Omental fat pad (tissue), 4 donors: Measurements from ENCODE around the gene MVB12B. TPM values are rescaled to one million over a fixed set of nuclear protein-coding genes. Genes with fewer than 3 reads are reported as not detected.

Experiments
- ATAC-seq: fragments of 150-250 bp; one replicate; pipeline ENCODE4 v1.9.1; 2016; ENCODE audit warnings: mild to moderate bottlenecking, moderate library complexity; ENCODE audit not compliant: low FRiP score
- DNase-seq: peaks from one replicate; pipeline ENCODE4 v3.0.0-alpha.2; 2019; ENCODE audit warnings: low spot score
- CTCF ChIP-seq, 3 donors: fragments of 450-650 bp; IDR thresholded peaks; one replicate each; pipeline ENCODE4 v1.5.1; 2016 to 2017; ENCODE audit warnings: antibody characterized with exemption in 3 of 3, mild to moderate bottlenecking in 3 of 3, moderate library complexity in 2 of 3
- total RNA-seq, 4 donors: library from RNA; depleted of rRNA; stranded (reverse); fragments of >200 nt; gene quantifications; one replicate each; pipeline ENCODE4 v1.1.0, GENCODE V29; 2016

MVB12B gene
- total RNA-seq, 4 donors from 2014 or later: 5.5 to 21.4 (median 11.6) TPM

- DNase-seq: no peak
- no peak for ATAC-seq
- TF ChIP-seq CTCF (IDR thresholded peaks at IDR 0.05): no peak
Observed at GRCh38 chr9:126381195-126381594, 54.6 kb downstream of the MVB12B start.

DNA sequence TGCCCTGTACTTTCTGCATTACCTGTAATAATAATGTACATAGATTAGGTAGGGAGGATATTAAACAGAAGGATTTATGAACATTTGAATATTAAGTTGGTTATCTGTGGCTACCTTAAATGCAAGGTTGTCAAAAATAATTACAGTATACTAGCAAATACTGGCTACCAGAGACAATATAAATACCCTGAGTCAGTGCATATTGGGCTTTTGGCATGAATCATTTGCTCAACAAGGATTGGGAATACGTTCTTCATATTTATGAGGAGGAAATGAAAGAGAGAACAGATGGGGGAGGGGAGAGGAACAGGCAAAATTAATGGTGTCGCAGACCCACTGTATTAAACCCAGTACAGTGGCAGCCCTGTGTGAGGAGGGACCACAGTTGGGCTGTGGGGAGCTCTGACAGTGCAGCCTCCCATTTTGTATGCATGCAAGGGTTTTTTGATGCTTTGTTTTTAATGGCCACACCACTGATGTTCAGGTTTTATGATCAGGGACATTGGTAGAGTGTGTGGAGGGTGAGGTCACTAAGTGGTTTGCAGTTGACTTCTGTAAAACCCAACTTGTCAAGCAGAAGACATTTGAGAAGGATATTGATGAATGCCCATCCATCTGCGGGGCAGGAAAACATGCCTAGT lies 56.9 kb downstream of the MVB12B start:
- no peak for TF ChIP-seq CTCF (IDR thresholded peaks at IDR 0.05)
- DNase-seq (no peak), ATAC-seq (no peak)

- no peak for DNase-seq
Observed at GRCh38 chr9:126384926-126385325, 58.3 kb downstream of the MVB12B start.

GRCh38 chr9:126386088-126386487 lies 59.5 kb downstream of the MVB12B start:
- ATAC-seq (no peak), DNase-seq (no peak)
- TF ChIP-seq CTCF (IDR thresholded peaks at IDR 0.05): no peak

More at GRCh38 chr9:126384926-126385325, 58.3 kb downstream of the MVB12B start:
- ATAC-seq: no peak
- TF ChIP-seq CTCF (IDR thresholded peaks at IDR 0.05): no peak

DNA sequence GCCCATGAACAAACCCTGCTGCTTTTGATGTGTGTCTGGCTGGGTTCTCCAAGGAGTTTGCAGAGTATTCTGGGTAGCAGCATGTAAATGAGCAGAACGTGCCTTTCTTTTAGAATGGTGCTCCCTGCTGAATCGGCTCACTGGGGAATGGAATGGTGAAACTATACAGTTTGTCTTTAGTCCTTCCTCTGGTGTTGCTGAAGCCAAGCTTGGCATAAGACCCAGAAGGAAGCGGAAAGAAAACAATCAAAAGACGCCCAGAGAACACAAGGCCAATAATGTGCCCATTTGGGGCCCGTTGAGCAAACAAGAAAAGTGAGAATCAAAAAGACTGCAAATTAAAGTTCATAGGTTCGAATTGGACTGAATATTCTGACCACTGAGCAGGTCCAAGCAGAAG lies 60.1 kb downstream of the MVB12B start:
- DNase-seq: no peak
- ATAC-seq: no peak
- TF ChIP-seq CTCF (IDR thresholded peaks at IDR 0.05): no peak

- DNase-seq: no peak
- ATAC-seq: no peak
- no peak for TF ChIP-seq CTCF (IDR thresholded peaks at IDR 0.05)
Observed at GRCh38 chr9:126388964-126389708, 62.5 kb downstream of the MVB12B start.

DNA sequence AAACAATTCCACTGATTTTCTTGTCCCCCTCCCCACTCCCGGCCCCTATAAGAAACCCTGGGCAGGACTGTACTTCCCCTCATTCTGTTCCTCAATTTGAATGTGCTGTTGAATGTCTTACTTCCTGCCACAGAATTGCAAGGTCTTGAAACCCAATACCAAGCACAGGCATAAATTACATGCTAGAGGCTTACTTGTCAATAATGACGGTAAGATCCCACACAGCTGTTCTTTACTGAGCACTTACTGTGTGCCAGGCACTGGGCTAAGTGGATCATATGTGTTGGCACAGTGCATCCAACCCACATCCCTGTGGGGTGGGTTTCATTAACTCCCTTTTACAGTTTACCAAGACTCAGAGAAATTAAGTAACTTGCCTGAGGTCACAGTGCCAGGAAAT lies 63.4 kb downstream of the MVB12B start:
- ATAC-seq (no peak), DNase-seq (no peak)
- no peak for TF ChIP-seq CTCF (IDR thresholded peaks at IDR 0.05)
